ENCODE data around the gene C14orf119. TPM values are rescaled to one million over a fixed set of nuclear protein-coding genes. Genes with fewer than 3 reads are reported as not detected.
"Not testable (repeated sequence)": the region's sequence is repeated elsewhere in the genome, so short reads cannot be mapped to it uniquely, and the experiment has no call there.

The C14orf119 gene
- total and polyA plus RNA-seq, 12 donors = 23.9 to 206 (median 51.8) TPM

DNA sequence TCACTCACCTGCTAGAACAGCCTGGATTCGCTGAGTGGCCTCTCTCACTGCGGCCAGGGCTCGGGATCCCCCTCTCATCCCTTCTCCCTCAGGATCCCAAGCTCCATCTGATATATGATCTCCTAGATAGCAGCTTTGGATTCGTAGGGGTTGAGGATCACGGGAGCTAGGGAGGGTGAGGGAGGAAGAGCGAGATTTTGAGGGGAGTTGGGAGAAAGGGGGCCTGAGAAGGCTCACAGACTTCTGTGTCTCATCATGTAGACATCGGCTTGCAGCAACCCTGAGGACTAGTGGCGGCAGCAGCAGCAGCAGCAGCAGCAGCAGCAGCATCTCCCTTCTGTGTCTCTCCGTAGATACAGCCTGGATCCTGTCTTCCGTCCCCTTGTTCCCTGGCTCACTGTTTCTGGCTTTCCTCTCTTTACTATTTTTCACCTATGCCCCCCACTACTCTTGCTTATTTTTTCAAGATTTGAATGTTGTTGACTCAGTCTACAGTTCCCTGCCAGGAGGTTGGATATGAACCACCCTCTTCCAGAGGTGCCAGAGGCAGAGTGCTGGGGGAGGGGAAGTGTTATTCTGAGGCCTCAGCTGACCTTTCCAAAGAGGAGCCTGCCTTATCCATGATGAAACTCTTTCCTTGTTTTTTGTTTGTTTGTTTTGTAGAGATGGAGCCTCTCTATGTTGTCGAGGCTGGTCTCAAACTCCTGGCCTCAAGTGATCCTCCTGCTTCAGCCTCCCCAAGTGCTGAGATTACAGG, 9.5 kb downstream of the C14orf119 start, which contains the start of gene CIROP:
TSS of gene CIROP (minus strand) at position 399 of the 757 bp plus-strand sequence. CDS start at position 330, 69 bp downstream.
- Histone ChIP-seq H3K4me3 (no peak within 1 kb of the TSS), H3K36me3 (replicated peaks in 1 of 2) (no peaks in the 10 kb centered on the region), H3K27me3 (no peaks in the 10 kb centered on the region), H3K4me1 (replicated peaks in 1 of 2) (peaks cover under 1% of the 10 kb centered on the region in 2 donors), H3K9me3 (replicated peaks in 1 of 3) (no peaks in the 10 kb centered on the region), H3K27ac (no peak within 1 kb of the TSS)
- WGBS, 4 donors = 68 to 74% (median 73%) methylated on average over 11 of the region's 11 CpGs
- intact Hi-C loops (cut with DNase I) = loop anchor here (5.0 kb wide), 2 partner anchors 37 to 42 kb away; no protein-coding TSS in a partner anchor
- DNase-seq = no peak
- TF ChIP-seq, protein P1, sequence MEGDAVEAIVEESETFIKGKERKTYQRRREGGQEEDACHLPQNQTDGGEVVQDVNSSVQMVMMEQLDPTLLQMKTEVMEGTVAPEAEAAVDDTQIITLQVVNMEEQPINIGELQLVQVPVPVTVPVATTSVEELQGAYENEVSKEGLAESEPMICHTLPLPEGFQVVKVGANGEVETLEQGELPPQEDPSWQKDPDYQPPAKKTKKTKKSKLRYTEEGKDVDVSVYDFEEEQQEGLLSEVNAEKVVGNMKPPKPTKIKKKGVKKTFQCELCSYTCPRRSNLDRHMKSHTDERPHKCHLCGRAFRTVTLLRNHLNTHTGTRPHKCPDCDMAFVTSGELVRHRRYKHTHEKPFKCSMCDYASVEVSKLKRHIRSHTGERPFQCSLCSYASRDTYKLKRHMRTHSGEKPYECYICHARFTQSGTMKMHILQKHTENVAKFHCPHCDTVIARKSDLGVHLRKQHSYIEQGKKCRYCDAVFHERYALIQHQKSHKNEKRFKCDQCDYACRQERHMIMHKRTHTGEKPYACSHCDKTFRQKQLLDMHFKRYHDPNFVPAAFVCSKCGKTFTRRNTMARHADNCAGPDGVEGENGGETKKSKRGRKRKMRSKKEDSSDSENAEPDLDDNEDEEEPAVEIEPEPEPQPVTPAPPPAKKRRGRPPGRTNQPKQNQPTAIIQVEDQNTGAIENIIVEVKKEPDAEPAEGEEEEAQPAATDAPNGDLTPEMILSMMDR (IDR thresholded peaks at IDR 0.05) = no peak
- no peak for TF ChIP-seq POLR2A (IDR thresholded peaks at IDR 0.05)

DNA sequence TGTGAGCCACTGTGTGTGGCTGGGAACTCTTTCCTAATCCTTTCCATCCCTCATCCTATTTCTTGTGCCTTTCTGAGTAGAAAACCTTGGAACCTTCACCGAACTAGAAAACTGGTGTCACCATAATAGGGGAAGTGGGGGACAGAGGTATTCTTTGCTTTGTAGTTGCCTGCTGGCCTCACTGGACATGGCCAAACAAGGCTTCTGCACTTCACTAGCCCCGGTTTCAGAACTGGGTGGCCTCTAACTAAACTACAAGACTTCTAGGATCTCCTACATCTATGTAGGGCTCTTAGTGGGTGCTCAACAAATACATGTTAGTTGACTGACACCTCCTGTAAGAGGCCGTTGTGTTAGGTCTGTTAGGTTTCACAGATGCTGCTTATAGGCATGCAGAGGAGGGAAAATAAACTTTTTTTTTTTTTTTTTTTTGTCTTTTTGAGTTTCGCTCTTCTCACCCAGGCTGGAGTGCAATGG, 10.1 kb downstream of the C14orf119 start:
- 86 to 92% (median 90%) methylated on average over 4 of the region's 4 CpGs for WGBS, 4 donors

DNA sequence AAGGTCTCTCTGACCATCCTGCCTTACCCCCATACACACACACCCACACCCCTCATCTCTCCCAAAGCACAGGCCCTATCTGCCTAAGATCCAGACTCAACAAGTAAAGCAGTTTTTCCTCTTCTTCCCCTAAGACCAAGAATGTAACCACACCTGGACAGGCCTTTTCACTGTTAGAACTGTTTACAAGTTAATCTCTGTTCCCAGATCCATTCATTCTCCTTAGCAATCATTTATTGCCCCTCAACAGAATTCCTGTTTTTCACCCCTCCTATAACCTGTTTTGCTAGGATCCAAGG, 11.4 kb downstream of the C14orf119 start:
- no peaks in the 10 kb centered on the region for H3K4me1 ChIP-seq (replicated peaks in 1 of 2)
- H3K27ac ChIP-seq = no peak overlapping the region
- TF ChIP-seq, protein P1 (IDR thresholded peaks at IDR 0.05) = no peak
- no peak for TF ChIP-seq POLR2A (IDR thresholded peaks at IDR 0.05)
- no peak overlapping the region for H3K4me3 ChIP-seq
- intact Hi-C loops (cut with DNase I) = no loop called here
- DNase-seq = no peak
- H3K27me3 ChIP-seq = no peaks in the 10 kb centered on the region
- no peaks in the 10 kb centered on the region for H3K9me3 ChIP-seq (replicated peaks in 1 of 3)
- no peaks in the 10 kb centered on the region for H3K36me3 ChIP-seq (replicated peaks in 1 of 2)

More for the DNA sequence above, 10.1 kb downstream of the C14orf119 start:
- TF ChIP-seq, protein P1 (IDR thresholded peaks at IDR 0.05) = no peak
- TF ChIP-seq POLR2A (IDR thresholded peaks at IDR 0.05) = no peak
- Histone ChIP-seq H3K4me3 (no peak overlapping the region), H3K9me3 (replicated peaks in 1 of 3) (no peaks in the 10 kb centered on the region), H3K4me1 (replicated peaks in 1 of 2) (no peaks in the 10 kb centered on the region), H3K27ac (no peak overlapping the region), H3K27me3 (no peaks in the 10 kb centered on the region), H3K36me3 (replicated peaks in 1 of 2) (no peaks in the 10 kb centered on the region)
- intact Hi-C loops (cut with DNase I) = no loop called here
- no peak for DNase-seq

DNA sequence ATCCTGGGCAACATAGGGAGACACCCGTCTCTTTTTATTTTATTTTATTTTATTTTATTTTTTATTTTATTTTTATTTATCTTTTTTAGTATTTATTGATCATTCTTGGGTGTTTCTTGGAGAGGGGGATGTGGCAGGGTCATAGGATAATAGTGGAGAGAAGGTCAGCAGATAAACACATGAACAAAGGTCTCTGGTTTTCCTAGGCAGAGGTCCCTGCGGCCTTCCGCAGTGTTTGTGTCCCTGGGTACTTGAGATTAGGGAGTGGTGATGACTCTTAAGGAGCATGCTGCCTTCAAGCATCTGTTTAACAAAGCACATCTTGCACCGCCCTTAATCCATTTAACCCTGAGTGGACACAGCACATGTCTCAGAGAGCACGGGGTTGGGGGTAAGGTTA, 12.3 kb downstream of the C14orf119 start:
- intact Hi-C loops (cut with DNase I); DNase-seq; H3K27ac ChIP-seq; H3K27me3 ChIP-seq; H3K36me3 ChIP-seq (replicated peaks in 1 of 2); H3K4me3 ChIP-seq; H3K4me1 ChIP-seq (replicated peaks in 1 of 2); H3K9me3 ChIP-seq (replicated peaks in 1 of 3): not testable (repeated sequence)
- WGBS, 4 donors = 84 to 97% (median 86%) methylated on average over 1 to 5 of the region's 5 CpGs

DNA sequence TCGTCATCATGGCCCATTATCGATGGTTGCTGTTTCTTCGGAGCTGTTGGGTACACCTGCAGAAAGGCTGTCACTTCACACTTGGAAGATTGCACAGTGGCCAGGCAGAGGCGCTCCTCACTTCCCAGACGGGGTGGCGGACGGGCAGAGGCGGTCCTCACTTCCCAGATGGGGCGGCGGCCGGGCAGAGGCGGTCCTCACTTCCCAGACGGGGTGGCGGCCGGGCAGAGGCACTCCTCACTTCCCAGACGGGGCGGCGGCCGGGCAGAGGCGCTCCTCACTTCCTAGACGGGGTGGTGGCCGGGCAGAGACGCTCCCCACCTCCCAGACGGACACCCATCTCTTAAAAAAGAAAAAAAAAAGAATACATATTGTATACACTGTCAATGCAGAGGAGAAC, 12.9 kb downstream of the C14orf119 start:
- 90 to 93% (median 91%) methylated on average over 15 to 24 of the region's 24 CpGs for WGBS, 4 donors
- H3K4me1 ChIP-seq (replicated peaks in 1 of 2); H3K27me3 ChIP-seq; DNase-seq; H3K36me3 ChIP-seq (replicated peaks in 1 of 2); H3K4me3 ChIP-seq; intact Hi-C loops (cut with DNase I); H3K9me3 ChIP-seq (replicated peaks in 1 of 3); H3K27ac ChIP-seq: not testable (repeated sequence)

Measured in adrenal gland (tissue), 12 donors.